HUES64 (cell line): ENCODE data around the gene SFSWAP.

Experiments used
- H3K27ac ChIP-seq: 2 replicates; pipeline ENCODE4 v1.7.0; 2013; ENCODE audit warnings: low read depth, low read length, inconsistent platforms
- H3K27me3 ChIP-seq: 2 replicates; pipeline ENCODE4 v1.6.1; 2013; ENCODE audit warnings: mild to moderate bottlenecking, low read length; ENCODE audit not compliant: insufficient read depth
- H3K36me3 ChIP-seq: 2 replicates; pipeline ENCODE4 v1.6.1; 2013; ENCODE audit warnings: mild to moderate bottlenecking, low read length; ENCODE audit not compliant: insufficient read depth
- H3K4me1 ChIP-seq: 2 replicates; pipeline ENCODE4 v1.6.1; 2013; ENCODE audit warnings: mild to moderate bottlenecking, low read length, moderate library complexity; ENCODE audit not compliant: insufficient read depth
- H3K4me3 ChIP-seq: 2 replicates; pipeline ENCODE4 v1.5.1; 2013; ENCODE audit warnings: mild to moderate bottlenecking, low read length, moderate library complexity
- H3K9ac ChIP-seq: 2 replicates; pipeline ENCODE4 v1.6.1; 2013; ENCODE audit warnings: mild to moderate bottlenecking, low read depth, low read length
- H3K9me3 ChIP-seq: 2 replicates; pipeline ENCODE4 v1.6.1; 2013; ENCODE audit warnings: low read depth, low read length; ENCODE audit not compliant: insufficient read depth
- WGBS: fragments of 150-250, 120-280 bp; methylation state at CpG from one replicate; pipeline ENCODE4 v1.1.7; 2013; ENCODE audit warnings: missing lambda C conversion rate; 5-methylcytosine and 5-hydroxymethylcytosine counted together

The SFSWAP gene

DNA sequence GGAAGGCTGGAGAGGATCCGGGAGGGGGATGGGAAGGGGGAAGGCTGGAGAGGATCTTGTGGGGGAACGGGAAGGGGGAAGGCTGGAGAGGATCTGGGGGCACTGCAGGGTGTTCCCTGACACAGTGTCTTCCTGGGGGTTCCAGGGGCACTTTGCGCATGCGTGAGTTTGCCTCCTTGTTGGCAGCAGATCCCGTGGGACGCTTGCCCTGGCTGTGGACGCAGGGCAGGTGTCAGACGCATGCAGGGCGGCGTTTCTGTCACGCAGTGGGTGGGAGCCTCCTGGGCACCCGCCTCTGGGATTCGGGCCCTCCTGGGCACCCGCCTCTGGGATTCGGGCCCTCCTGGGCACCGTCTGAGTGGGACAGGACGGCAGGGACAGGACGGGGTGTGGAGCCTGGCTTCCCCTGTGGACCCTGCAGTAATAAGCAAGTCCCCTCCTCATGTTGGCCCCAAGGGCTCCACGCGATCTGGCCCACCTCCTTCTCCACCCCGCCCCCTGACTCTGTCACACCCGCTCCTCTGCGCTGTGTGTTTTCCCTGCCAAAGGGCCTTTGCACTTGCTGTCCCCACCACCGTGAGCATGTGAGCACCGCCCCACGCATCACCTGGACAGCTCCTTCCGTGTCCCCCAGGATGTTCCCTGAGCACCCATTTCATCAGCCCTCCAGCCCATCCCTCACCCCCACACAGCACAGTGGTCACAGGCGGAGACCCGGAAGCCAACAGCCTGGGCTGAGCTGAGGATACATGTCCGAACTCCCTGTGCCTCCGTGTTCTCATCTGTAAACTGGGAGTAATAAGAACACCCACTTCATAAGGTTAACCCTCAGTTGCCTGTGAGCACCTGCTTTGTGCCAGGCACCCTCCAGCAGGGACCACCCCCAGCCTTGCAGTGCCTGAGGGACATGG, 121.7 kb downstream of the SFSWAP start:
- H3K27ac ChIP-seq: no peak overlapping the region
- WGBS: 83% methylated on average over 31 of the region's 31 CpGs
- no peak overlapping the region for H3K4me3 ChIP-seq
- no peaks in the 10 kb centered on the region for H3K36me3 ChIP-seq
- peaks cover 34% of the 10 kb centered on the region for H3K27me3 ChIP-seq
- no peaks in the 10 kb centered on the region for H3K4me1 ChIP-seq
- no peak overlapping the region for H3K9ac ChIP-seq
- H3K9me3 ChIP-seq: no peaks in the 10 kb centered on the region

DNA sequence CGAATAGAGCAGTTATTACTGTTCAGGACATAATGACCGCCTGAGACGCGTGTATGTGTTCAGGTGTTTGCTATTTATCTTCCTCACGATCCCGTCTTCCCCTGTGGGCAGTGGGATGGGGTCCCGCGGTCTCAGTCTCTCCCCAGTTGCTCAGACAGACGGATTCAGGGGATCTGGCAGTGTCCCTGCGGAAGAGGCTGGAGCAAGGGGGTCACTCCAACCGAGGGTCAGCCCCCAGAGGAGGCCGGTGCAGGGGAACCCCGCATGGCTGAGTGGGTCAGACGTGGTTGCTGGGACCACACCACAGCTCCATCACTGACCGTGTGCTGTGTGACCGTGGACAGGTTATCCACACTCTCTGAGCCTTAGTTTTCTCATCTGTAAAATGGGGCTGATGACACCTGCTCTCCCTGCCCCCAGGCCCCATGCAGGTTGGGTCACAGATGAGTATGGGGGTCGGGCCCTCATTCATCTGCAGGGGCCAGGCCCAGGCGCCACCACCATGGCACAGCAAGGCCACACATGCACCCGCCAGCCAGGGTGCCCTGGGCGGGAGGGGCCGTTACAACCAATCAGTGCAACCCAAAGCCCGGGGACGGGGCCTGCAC, 122.5 kb downstream of the SFSWAP start:
- Histone ChIP-seq H3K9ac (no peak overlapping the region), H3K4me3 (no peak overlapping the region), H3K27ac (no peak overlapping the region), H3K4me1 (no peaks in the 10 kb centered on the region), H3K27me3 (peaks cover 32% of the 10 kb centered on the region), H3K9me3 (no peaks in the 10 kb centered on the region), H3K36me3 (no peaks in the 10 kb centered on the region)
- 92% methylated on average over 23 of the region's 23 CpGs for WGBS

DNA sequence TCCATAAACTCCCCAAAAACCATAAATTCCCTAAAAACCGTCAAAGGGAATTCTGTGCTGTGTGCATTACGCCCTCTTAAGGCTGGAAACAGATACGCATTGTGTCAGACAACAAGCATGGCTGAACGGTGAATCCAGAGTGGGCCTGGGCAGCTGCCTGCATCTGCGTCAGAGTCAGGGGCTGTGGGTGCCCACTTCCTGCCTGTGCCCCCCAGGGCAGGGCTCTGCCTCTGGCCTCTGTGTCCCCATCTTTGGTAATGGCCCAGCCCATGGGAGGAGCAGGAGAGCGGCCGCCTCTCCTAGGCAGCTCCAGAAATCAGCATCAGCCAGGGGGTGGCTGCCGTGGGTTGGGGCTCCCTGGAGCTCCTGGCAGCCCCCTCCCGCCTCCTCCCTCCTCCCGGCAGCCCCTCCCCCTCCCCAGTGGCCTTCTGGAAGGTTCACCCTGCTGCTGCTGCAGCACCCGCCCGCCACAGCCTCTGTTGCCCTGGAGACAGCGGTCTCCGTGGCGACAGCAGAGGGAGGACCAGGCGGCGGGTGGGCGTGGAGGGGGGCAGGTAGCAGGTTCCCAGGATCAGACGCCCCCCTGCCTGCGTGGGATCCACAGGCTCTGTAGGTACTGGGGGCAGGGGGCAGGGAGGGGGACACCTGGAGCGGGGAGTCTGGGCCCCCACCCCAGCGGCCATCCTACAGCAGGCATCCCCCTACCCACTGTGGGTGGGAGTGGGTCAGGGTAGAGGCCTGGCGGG, 123.2 kb downstream of the SFSWAP start:
- Histone ChIP-seq H3K4me3 (no peak overlapping the region), H3K9me3 (no peaks in the 10 kb centered on the region), H3K27me3 (peaks cover 26% of the 10 kb centered on the region), H3K9ac (no peak overlapping the region), H3K27ac (no peak overlapping the region), H3K4me1 (no peaks in the 10 kb centered on the region), H3K36me3 (no peaks in the 10 kb centered on the region)
- 74% methylated on average over 20 of the region's 23 CpGs for WGBS

DNA sequence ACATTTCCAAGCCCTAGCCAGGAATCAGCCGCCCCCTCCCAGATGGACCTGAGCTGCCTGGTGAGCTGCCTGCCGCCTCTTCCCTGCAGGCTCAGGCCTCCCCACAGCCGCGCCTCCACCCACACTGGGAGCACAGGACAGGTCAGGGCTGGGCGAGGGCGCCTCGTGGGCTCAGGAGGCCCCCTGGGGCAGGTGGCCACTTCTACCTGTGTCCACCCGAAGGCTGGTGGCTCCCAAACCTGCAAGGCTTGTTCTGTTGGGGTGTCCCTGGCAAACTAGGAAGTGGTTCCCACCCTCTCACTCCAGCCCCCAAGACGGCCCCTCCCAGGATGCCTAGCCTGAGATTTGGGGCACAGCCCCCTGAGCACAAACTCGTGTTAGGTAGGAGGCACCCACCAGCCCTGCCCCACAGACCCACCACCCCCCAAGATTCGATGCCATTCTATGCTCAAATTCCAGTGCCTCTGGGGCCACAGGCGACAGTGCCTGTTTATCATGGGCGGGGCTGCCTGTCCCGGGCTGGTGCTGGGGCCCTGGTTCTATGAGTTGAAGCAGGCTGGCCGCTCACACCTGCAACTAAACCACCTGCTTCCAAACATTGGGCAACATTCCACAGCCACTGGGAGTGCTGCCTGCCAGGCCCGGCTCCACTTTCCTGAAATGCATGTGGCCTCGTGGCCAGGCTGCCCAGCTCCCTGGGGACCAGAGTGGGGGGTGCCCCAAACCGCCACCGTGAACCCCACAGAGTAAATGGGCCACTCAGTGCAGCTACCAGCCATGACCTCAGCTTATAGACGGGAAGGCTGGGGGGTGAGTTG, 124.1 kb downstream of the SFSWAP start:
- Histone ChIP-seq H3K27me3 (peaks cover 16% of the 10 kb centered on the region), H3K9ac (no peak overlapping the region), H3K4me3 (no peak overlapping the region), H3K36me3 (no peaks in the 10 kb centered on the region), H3K4me1 (no peaks in the 10 kb centered on the region), H3K9me3 (no peaks in the 10 kb centered on the region), H3K27ac (no peak overlapping the region)
- 92% methylated on average over 20 of the region's 20 CpGs for WGBS

DNA sequence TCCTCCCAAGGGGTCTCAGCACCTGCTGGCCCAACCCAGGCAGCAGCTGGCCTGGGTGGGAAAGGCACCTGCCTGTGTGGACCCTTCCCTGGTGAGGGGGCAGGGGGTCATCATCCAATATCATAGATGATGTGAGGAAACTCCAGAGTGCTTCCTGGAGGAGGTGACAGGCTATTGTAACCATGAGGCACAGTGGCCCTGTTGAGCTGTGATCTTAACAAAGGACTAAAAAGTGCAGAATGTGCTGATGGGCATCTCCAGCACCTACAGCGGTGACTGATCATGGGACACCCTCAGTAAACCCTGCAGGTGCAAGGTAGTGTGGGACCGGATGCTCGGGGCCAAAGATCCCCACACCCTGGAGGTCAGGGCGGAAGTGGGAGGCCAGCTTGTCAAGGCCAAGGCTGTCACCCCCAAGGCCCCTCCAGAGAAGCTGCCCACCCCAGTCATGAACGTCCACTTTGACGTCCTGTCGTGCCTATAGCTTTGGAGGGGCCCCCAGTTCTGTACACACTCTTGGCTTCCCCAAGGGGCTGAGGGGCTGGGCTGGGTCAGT, 124.8 kb downstream of the SFSWAP start:
- Histone ChIP-seq H3K27ac (no peak overlapping the region), H3K27me3 (peaks cover 9% of the 10 kb centered on the region), H3K4me1 (no peaks in the 10 kb centered on the region), H3K36me3 (peaks cover 1% of the 10 kb centered on the region; the same call in 1 of the 2 replicates), H3K9ac (no peak overlapping the region), H3K4me3 (no peak overlapping the region), H3K9me3 (no peaks in the 10 kb centered on the region)
- 98% methylated on average over 7 of the region's 7 CpGs for WGBS

DNA sequence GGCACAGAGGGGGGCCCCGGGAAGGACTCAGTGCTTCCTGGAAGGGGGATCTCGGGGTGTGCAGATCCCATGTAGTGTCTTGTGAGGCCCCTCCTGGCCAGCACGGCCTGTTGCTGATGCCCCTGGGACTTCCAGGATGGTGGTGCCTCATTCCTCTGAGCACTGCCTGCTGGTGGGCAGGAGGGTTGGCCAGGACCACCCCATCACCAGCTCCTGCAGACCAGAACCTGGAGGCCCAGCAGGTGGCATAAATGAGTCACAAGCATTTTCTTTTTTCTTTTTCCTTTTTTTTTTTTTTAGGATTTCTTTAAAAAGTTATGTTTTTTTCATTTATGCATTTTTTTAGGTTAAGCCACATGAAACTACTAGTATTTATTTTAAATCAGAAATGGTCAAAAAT, 125.3 kb downstream of the SFSWAP start:
- Histone ChIP-seq H3K4me1 (no peaks in the 10 kb centered on the region), H3K9ac (no peak overlapping the region), H3K36me3 (peaks cover 6% of the 10 kb centered on the region; the same call in 1 of the 2 replicates), H3K4me3 (no peak overlapping the region), H3K27ac (no peak overlapping the region), H3K9me3 (no peaks in the 10 kb centered on the region), H3K27me3 (peaks cover 4% of the 10 kb centered on the region)
- WGBS: 93% methylated on average over 3 of the region's 3 CpGs

DNA sequence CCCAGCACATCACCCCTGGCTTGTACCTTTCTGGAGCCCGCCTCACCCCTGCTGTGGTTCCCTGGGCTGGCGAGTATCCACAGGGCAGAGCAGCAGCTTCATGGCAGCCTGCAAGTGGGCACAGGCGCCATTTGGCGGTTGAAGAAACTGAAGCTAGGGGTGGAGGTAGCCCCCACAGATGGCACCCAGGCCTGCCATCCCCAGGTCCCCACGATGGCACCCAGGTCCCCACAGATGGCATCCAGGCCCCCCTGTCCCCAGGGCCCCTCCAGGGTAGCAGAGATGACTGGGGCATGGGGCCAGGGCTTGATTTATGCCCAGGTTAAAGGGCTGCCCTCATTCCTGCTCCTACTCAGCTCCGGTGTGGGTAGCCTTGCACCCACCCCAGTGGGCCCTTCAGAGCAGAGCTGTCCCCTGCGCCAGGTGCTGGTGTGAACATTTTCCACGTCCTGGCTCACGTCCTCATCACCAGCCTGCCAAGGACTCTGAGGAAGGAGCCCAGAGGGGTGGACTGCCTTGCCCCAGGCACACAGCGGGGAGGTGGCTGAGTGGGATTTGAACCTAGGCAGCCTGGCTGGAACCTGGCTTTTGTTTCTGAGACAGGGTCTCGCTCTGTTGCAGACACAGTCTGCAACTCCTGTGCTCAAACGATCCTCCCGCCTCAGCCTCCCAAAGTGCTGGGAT, 126.0 kb downstream of the SFSWAP start:
- H3K27me3 ChIP-seq: no peaks in the 10 kb centered on the region
- no peak overlapping the region for H3K4me3 ChIP-seq
- H3K9ac ChIP-seq: no peak overlapping the region
- peaks cover 7% of the 10 kb centered on the region for H3K36me3 ChIP-seq
- H3K9me3 ChIP-seq: no peaks in the 10 kb centered on the region
- H3K27ac ChIP-seq: no peak overlapping the region
- WGBS: 95% methylated on average over 13 of the region's 13 CpGs
- no peaks in the 10 kb centered on the region for H3K4me1 ChIP-seq

DNA sequence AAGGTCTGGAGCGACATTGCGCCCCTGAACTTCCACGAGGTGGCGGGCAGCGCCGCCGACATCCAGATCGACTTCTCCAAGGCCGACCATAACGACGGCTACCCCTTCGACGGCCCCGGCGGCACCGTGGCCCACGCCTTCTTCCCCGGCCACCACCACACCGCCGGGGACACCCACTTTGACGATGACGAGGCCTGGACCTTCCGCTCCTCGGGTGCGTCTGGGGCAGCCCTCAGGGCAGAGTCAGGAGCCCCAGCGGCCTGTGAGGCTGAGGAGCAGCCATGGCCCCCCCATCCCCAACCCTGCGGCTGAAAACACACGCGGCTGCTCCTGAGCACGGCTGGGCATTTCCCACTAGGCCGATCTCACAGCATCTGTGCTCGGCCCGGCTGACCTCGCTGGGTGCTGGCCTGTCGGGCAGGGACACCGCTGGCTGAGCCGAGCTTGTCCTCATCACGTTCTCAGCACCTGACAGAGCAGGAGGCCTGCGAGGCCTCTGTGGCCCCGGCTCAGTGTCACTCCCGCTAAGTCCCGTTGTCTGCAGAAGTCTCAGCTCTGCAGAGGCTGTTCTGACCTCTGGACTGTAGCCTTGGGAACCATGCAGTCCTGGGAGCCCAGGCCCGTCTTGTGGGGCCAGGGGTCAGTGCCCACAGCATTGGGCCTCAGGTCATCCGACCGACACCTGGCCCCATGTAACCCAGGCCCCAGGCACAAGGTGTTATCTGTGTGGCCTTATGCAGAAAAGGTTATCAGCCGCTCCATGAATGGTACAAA, 129.9 kb downstream of the SFSWAP start:
- Histone ChIP-seq H3K4me3 (no peak overlapping the region), H3K36me3 (peaks cover 20% of the 10 kb centered on the region), H3K9ac (no peak overlapping the region), H3K27me3 (no peaks in the 10 kb centered on the region), H3K27ac (no peak overlapping the region), H3K9me3 (no peaks in the 10 kb centered on the region), H3K4me1 (no peaks in the 10 kb centered on the region)
- 95% methylated on average over 46 of the region's 46 CpGs for WGBS

GRCh38 chr12:131841547-131841946, 130.7 kb downstream of the SFSWAP start:
- H3K9me3 ChIP-seq: no peaks in the 10 kb centered on the region
- WGBS: 96% methylated on average over 22 of the region's 22 CpGs
- H3K4me3 ChIP-seq: no peak overlapping the region
- no peak overlapping the region for H3K9ac ChIP-seq
- no peak overlapping the region for H3K27ac ChIP-seq
- peaks cover 20% of the 10 kb centered on the region for H3K36me3 ChIP-seq
- H3K4me1 ChIP-seq: no peaks in the 10 kb centered on the region
- no peaks in the 10 kb centered on the region for H3K27me3 ChIP-seq
